Stimulated activated CD4-positive, alpha-beta T cell treated with anti-CD3 and anti-CD28 coated beads, Interleukin-1b, Interleukin-23, amount 100 ng/mL, for 4 hours (primary cell): Measurements from ENCODE around the gene SLC5A10.
"Not testable (repeated sequence)": the region's sequence is repeated elsewhere in the genome, so short reads cannot be mapped to it uniquely, and the experiment has no call there.

Experiments used
- DNase-seq, 2 donors: peaks; one replicate each; pipeline ENCODE4 v3.0.0-alpha.2; 2020; ENCODE audit warnings: low read depth in 2 of 2

The SLC5A10 gene

GRCh38 chr17:18951941-18952842 is at the start of gene SLC5A10:
TSS of gene SLC5A10 (plus strand) at chr17:18952165. CDS start at chr17:18952206, 41 bp downstream.
- DNase-seq = no peak

- DNase-seq = no peak
These were observed 47.5 kb upstream of the SLC5A10 start for GRCh38 chr17:18904482-18904881.

- no peak for DNase-seq
These were observed 46.7 kb upstream of the SLC5A10 start for GRCh38 chr17:18905226-18905625.

GRCh38 chr17:18910326-18910725 is 41.6 kb upstream of the SLC5A10 start:
- no peak for DNase-seq

GRCh38 chr17:18910881-18911280 is 41.1 kb upstream of the SLC5A10 start:
- DNase-seq = no peak

DNA sequence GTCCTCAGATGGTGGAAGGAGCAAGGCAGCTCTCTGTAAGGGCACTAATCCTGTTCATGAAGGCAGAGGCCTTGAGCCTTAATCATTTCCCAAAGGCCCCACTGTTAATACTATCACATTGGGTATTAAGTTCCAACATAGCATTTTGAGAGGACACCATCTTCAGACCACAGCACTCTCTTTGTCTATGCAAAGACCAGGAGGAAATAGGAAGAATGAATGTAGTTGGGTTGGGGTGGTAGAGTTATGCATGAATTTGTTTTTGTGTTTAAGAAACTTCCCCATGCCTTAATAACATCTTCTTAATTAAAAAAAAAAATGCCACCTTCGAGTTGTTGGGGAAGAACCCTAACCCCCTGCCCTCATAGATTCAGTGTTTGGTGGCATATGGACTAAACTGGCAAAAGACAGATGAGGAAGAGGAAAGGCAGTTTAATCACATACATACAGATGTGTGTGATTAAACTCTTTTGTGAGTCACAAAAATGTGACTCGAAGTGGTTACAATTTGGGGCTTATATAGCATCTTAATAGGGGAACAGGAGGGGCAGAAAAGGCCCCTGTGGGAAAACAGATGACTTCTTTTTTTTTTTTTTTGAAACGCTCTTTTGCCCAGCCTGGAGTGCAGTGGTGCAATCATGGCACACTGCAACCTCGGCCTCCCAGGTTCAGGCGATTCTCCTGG is 35.0 kb upstream of the SLC5A10 start:
- no peak for DNase-seq

DNA sequence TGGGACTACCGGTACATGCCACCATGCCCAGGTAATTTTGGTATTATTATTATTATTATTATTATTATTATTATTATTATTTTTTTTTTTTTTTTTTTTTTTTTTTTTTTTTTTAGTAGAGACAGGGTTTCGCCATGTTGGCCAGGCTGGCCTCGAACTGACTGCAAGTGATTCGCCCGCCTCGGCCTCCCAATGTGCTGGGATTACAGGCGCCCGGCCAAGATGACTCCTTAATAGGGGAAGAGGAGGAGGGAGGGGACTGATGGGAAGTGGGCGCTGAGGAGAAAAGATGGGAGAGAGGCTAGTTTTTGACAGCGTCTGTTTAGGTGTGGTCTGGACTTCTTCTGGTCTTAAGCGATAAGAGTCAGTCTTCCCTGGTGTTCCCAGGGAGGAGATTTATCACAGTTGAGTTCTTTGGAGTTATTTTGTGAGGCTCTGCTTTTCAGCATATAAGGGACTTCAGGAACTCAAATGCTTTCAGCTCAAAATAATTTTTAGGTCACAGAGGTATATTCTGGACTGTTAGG is 34.4 kb upstream of the SLC5A10 start:
- DNase-seq = no peak

GRCh38 chr17:18919963-18920362 is 32.0 kb upstream of the SLC5A10 start:
- DNase-seq = no peak

DNA sequence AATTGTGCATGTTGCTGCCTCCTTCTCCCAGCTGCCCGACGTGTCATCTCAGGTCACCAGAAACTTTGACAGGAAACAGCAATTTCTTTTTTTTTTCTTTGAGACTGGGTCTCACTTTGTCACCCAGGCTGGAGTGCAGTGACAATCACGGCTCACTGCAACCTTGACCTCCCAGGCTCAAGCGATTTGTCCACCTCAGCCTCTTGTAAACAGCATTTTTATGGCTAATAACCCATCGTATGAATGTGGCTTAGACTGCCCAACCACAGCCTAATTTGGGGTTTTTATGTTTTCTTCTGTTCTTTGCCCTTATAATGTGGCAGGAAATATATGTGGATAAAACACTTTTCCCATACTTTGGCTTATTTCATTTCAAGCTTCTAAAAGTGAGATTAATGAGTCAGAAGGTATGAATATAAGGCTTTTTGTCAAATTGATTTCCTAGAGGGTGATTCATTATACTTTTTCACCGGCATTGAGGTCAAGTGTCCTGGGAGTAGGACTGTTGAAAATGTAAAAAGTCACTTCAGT is 31.0 kb upstream of the SLC5A10 start:
- no peak for DNase-seq

- DNase-seq = no peak
These were observed 30.5 kb upstream of the SLC5A10 start for GRCh38 chr17:18921485-18921884.

DNA sequence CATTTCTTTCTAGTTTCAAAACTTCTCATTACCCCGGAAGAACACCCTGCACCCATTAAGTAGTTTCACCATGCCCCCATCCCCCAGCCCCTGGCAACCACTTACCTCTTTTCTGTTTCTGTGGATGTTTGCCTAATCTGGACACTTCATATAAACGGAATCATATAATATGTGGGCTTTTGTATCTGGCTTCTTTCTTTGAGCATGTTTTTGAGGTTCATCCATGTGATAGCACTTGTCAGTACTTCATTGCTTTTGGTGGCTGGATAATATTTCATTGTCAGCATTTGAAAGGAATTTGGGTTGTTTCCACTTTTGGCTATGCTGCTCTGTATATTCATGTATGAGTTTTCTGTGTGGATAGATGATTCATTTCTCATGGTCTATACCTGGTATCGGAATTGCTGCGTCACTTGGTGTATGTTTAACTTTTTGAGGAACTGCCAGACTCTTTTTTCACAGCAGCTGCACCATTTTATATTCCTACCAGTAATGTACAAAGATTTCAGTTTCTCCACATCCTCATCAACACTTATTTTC is 30.0 kb upstream of the SLC5A10 start:
- no peak for DNase-seq

GRCh38 chr17:18922596-18922995 is 29.4 kb upstream of the SLC5A10 start:
- not testable (repeated sequence) for DNase-seq

GRCh38 chr17:18925187-18925586 is 26.8 kb upstream of the SLC5A10 start:
- DNase-seq = no peak

GRCh38 chr17:18928628-18929125 is 23.3 kb upstream of the SLC5A10 start:
- DNase-seq = no peak

DNA sequence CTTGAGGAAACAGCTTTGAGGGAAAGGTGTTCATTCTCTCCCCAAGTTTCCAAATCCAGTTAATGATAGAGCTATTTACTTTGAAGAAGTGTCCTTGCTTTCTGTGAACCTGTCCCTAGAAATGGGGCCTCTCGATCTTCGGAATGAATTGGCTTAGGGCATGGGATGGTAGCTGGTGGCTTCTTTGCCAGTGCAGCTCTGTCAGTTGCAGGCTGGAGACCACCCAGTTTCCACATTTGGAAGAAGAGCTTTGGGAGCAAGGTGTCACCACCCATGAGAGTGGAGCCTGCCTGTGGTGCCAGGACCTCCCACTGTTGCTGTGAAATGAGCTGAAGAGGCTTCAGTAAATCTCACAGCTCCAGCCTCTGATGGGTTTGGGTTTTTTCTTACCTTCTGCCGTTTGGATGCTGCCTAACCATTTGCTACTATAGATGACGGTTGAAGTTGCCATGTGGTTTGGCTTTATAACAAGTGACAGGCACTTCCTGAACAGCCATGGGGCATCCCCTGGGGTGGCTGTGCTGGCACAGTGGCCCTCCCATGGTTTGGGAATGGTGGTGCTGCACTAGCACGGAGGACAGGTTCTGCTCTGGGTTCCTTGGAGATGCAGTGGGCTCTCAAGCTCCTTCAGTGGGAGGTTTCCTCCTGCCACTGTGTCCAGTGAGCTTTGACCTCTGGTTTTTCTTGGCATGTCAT is 19.5 kb upstream of the SLC5A10 start:
- DNase-seq = no peak

GRCh38 chr17:18933102-18934058 is 18.6 kb upstream of the SLC5A10 start:
- DNase-seq = no peak

DNA sequence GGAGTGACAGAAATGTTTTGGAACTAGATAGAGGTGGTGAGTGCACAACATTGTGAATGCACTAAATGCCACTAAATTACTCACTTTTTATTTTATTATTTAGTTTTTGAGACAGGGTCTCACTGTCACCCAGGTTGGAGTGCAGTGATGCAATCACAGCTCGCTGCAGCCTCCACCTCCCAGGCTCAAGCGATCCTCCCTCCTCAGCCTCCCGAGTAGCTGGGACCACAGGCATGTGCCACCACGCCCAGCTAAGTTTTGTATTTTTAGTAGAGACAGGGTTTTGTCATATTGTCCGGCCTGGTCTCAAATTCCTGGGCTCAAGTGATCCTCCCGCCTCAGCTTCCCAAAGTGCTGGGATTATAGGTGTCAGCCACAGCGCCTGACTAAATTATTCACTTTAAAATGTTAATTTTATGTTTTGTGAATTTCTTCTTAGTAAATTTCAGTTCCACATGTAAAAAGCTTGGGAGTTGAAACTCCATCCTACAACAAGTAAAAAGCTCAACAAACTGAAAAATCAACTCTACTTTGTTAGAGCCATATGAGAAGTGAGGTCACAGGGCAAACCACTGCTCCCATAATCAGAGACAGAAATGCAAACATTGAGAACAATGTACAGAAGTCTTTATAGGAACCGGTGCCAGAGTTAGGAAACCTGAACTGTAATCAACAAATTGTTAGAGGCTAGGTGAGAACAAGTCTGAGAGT is 13.8 kb upstream of the SLC5A10 start:
- no peak for DNase-seq

GRCh38 chr17:18938692-18939023 is 13.3 kb upstream of the SLC5A10 start:
- no peak for DNase-seq

GRCh38 chr17:18944646-18945045 is 7.3 kb upstream of the SLC5A10 start:
- DNase-seq = no peak

DNA sequence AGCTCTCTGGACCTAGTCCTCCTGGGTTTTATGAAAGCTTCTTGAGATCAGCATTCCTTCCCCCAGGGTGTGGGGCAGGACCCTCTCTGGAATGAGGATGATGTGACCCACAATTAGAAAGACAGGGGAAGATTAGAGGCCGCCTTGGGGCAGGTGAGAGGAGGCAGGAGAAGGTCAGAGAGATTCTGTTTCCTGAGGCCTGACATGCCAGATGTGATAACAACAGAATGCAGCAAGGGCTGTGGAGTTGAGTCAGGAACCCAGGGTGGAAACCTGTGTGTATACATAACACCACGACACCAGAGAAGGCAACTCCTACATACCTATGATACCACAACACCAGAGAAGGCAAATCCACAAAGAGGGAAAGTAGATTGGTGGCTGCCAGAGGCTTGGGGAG is 5.4 kb upstream of the SLC5A10 start:
- DNase-seq = no peak
